H1 (cell line): ENCODE measurements around the gene STAMBP. TPM values are rescaled to one million over a fixed set of nuclear protein-coding genes. Genes with fewer than 3 reads are reported as not detected.

ENCODE experiments used
- CBX8 ChIP-seq: fragments of 300-800, 300-1000 bp; sonication (generic); IDR thresholded peaks from 2 replicates; pipeline ENCODE4 v1.7.1; 2016; ENCODE audit warnings: low read depth, low read length, borderline replicate concordance
- HDAC2 ChIP-seq, 2 experiments: fragments of 300-600 bp in 1 of 2; sonication (generic) in 1 of 2; IDR thresholded peaks; 2 replicates each; pipeline ENCODE4 v1.6.1; 2011 to 2012; ENCODE audit warnings: low read depth in 2 of 2, low read length in 2 of 2, mild to moderate bottlenecking in 2 of 2, moderate library complexity in 2 of 2, borderline replicate concordance in 1 of 2, inconsistent platforms in 1 of 2
- KDM1A ChIP-seq: fragments of 200-600, 300-600 bp; sonication (generic); IDR thresholded peaks from 2 replicates; pipeline ENCODE4 v1.7.1; 2016; ENCODE audit warnings: mild to moderate bottlenecking, low read length, borderline replicate concordance
- PHF8 ChIP-seq: fragments of 200-600 bp; sonication (generic); conservative IDR thresholded peaks from 2 replicates; pipeline ENCODE4 v1.7.1; 2012; ENCODE audit warnings: low read depth, mild to moderate bottlenecking, inconsistent platforms, low read length, moderate library complexity
- SIN3A ChIP-seq, 2 experiments: IDR thresholded peaks in 1 of 2; conservative IDR thresholded peaks in 1 of 2; 2 replicates each; pipeline ENCODE4 v1.6.1; 2011 to 2012; ENCODE audit warnings: low read length in 2 of 2, improper control_type of control experiment in 1 of 2, low read depth in 1 of 2, mild to moderate bottlenecking in 1 of 2
- polyA plus RNA-seq, 7 experiments: library from polyadenylated mRNA; depleted of rRNA in 3 of 7; stranded (reverse) in 5 of 7; unstranded in 2 of 7; fragments of >200 nt in 5 of 7; fragments of 200-250 nt in 2 of 7; gene quantifications; 1 replicate in 5 of 7; 2 replicates in 1 of 7; 4 replicates in 1 of 7; pipeline versions ENCODE4 v1.2.1 to v1.2.3, GENCODE V29; 2011 to 2013; ENCODE audit warnings: missing spikeins in 2 of 7, mixed read lengths in 2 of 7
- total RNA-seq: library from RNA; stranded (reverse); fragmentation: NEBNext Ultra II Directional; extraction: Animal tissue kit (Norgen Biotek cat#: 25700); gene quantifications from 2 replicates; pipeline ENCODE4 v1.2.1, GENCODE V29; 2021

The STAMBP gene
- total and polyA plus RNA-seq, 2 of the 8 experiments (the other 6 are each of a cell fraction or from before 2014, with no cell fraction given) = 35.8 to 49.7 TPM

DNA sequence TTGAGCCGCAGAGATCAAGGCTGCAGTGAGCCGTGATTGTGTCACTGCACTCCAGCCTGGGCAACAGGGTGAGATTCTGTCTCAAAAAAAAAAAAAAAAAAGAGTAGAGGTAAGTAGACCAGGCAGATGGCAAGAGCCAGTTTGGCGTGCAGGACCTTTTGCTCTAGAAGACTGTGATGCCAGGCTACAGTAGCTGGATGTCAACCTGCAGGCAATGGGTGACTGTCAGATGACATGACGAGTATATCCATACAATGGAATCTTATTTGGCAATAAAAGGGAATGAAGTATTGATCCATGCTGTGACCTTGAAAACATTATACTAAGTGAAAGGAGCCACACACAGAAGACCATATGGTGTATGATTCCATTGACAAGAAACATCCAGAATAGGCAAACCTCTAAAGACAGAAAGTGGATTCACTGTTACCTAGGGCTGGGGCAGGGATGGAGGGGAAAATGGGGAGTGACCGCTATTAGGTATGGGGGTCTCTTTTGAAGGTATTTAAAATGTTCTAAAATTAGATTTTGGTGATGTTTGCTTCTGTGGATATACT lies 86.8 kb downstream of the STAMBP start (continued):
- TF ChIP-seq SIN3A (conservative IDR thresholded peaks at IDR 0.05 in 1 of 2, IDR thresholded peaks at IDR 0.05 in 1 of 2; ENCODE audit: low read depth in 1 of 2, low read length in 2 of 2) (no peak), PHF8 (no peak), HDAC2 (IDR thresholded peaks at IDR 0.05; ENCODE audit: borderline replicate concordance in 1 of 2, low read depth in 2 of 2, low read length in 2 of 2) (no peak), CBX8 (no peak), KDM1A (no peak)
